ENCODE results near the gene CLN3.
"Not testable (repeated sequence)": the region's sequence is repeated elsewhere in the genome, so short reads cannot be mapped to it uniquely, and the experiment has no call there.

Gene CLN3

GRCh38 chr16:28495098-28495793, 3.4 kb upstream of the CLN3 start:
- DNase-seq (ENCODE audit: low read depth in 3 of 3, low spot score in 1 of 3): no peak

- DNase-seq (ENCODE audit: low read depth in 3 of 3, low spot score in 1 of 3): peak; percentile 51 to 72 (median 69)
Measured at GRCh38 chr16:28494121-28494851, 2.4 kb upstream of the CLN3 start, which contains the start of gene APOBR. APOBR (plus strand) TSS chr16:28494643; CDS start chr16:28494682, 39 bp downstream.

- no peak for DNase-seq (ENCODE audit: low read depth in 3 of 3, low spot score in 1 of 3)
Measured at GRCh38 chr16:28492511-28492910, 637 bp upstream of the CLN3 start.

- DNase-seq (ENCODE audit: low read depth in 3 of 3, low spot score in 1 of 3): no peak
Measured at GRCh38 chr16:28491230-28491969, 474 bp downstream of the CLN3 start.

GRCh38 chr16:28486266-28486665, 5.6 kb downstream of the CLN3 start:
- DNase-seq (ENCODE audit: low read depth in 3 of 3, low spot score in 1 of 3): no peak

GRCh38 chr16:28483361-28483760, 8.5 kb downstream of the CLN3 start:
- DNase-seq (ENCODE audit: low read depth in 3 of 3, low spot score in 1 of 3): not testable (repeated sequence)

GRCh38 chr16:28482026-28482425, 9.8 kb downstream of the CLN3 start:
- DNase-seq (ENCODE audit: low read depth in 3 of 3, low spot score in 1 of 3): no peak

GRCh38 chr16:28478506-28479180, 13.2 kb downstream of the CLN3 start:
- no peak for DNase-seq (ENCODE audit: low read depth in 3 of 3, low spot score in 1 of 3)

- DNase-seq (ENCODE audit: low read depth in 3 of 3, low spot score in 1 of 3): no peak
Measured at GRCh38 chr16:28477311-28477920, 14.5 kb downstream of the CLN3 start.

- no peak for DNase-seq (ENCODE audit: low read depth in 3 of 3, low spot score in 1 of 3)
Measured at GRCh38 chr16:28475221-28475620, 16.7 kb downstream of the CLN3 start.

- no peak for DNase-seq (ENCODE audit: low read depth in 3 of 3, low spot score in 1 of 3)
Measured at GRCh38 chr16:28473714-28474265, 18.1 kb downstream of the CLN3 start.

GRCh38 chr16:28447081-28447480, 44.8 kb downstream of the CLN3 start:
- DNase-seq (ENCODE audit: low read depth in 3 of 3, low spot score in 1 of 3): not testable (repeated sequence)

- not testable (repeated sequence) for DNase-seq (ENCODE audit: low read depth in 3 of 3, low spot score in 1 of 3)
Measured at GRCh38 chr16:28446388-28446787, 45.5 kb downstream of the CLN3 start.

GRCh38 chr16:28443943-28444342, 47.9 kb downstream of the CLN3 start:
- DNase-seq (ENCODE audit: low read depth in 3 of 3, low spot score in 1 of 3): not testable (repeated sequence)

- not testable (repeated sequence) for DNase-seq (ENCODE audit: low read depth in 3 of 3, low spot score in 1 of 3)
Measured at GRCh38 chr16:28438899-28439298, 53.0 kb downstream of the CLN3 start.

GRCh38 chr16:28435340-28435739, 56.5 kb downstream of the CLN3 start:
- not testable (repeated sequence) for DNase-seq (ENCODE audit: low read depth in 3 of 3, low spot score in 1 of 3)
